HEK293T (cell line): ENCODE data around the gene CLDND1.

ENCODE experiments used
- FOXM1 ChIP-seq: fragments of 450-650 bp; IDR thresholded peaks from 2 replicates; pipeline ENCODE4 v1.6.1; 2017; ENCODE audit warnings: mild to moderate bottlenecking, borderline replicate concordance
- HDGF ChIP-seq: fragments of 450-650 bp; IDR thresholded peaks from 2 replicates; pipeline ENCODE4 v1.6.1; 2017; ENCODE audit warnings: antibody characterized with exemption, borderline replicate concordance
- SP1 ChIP-seq: fragments of 450-650 bp; IDR thresholded peaks from 2 replicates; pipeline ENCODE4 v1.6.1; 2017
- TARDBP ChIP-seq: fragments of 450-650 bp; IDR thresholded peaks from 2 replicates; pipeline ENCODE4 v1.6.1; 2016
- TF ChIP-seq, protein P1 (sequence below): fragments of 450-650 bp; IDR thresholded peaks from 2 replicates; pipeline ENCODE4 v1.6.1; 2016

GRCh38 chr3:98550833-98551232 lies 28.1 kb upstream of the CLDND1 start:
- no peak for TF ChIP-seq FOXM1
- no peak for TF ChIP-seq SP1
- TF ChIP-seq, protein P1, sequence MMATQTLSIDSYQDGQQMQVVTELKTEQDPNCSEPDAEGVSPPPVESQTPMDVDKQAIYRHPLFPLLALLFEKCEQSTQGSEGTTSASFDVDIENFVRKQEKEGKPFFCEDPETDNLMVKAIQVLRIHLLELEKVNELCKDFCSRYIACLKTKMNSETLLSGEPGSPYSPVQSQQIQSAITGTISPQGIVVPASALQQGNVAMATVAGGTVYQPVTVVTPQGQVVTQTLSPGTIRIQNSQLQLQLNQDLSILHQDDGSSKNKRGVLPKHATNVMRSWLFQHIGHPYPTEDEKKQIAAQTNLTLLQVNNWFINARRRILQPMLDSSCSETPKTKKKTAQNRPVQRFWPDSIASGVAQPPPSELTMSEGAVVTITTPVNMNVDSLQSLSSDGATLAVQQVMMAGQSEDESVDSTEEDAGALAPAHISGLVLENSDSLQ = no peak
- no peak for TF ChIP-seq HDGF
- TF ChIP-seq TARDBP = no peak
